ENCODE data around the gene GLRA3. TPM values are rescaled to one million over a fixed set of nuclear protein-coding genes. Genes with fewer than 3 reads are reported as not detected.

GLRA3 gene
- total and polyA plus RNA-seq, 2 experiments from 2014 or later: 0.03 to 0.19 TPM

DNA sequence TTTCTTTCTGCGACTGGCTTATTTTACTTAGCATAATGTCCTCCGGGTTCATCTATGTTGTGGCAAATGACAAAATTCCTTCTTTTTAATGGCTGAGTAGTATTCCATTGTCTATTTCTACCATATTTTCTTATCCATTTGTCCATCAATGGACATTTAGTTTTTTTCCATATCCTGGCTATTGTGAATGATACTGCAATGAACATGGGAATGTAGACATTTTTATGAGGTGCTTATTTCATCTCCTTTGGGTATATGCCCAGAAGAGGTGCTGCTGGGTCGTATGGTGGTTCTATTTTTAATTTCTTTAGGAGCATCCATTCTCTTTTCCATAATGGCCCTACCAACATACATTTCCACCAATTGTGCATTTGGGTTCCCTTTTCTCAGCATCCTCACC is 230.2 kb downstream of the GLRA3 start:
- no peak overlapping the region for H2AFZ ChIP-seq
- ATAC-seq (no peak), DNase-seq (ENCODE audit: low spot score) (no peak)
- no peak for TF ChIP-seq CREB1 (CRISPR knock-in tag; IDR thresholded peaks at IDR 0.05; ENCODE audit: low read depth)
- no peak for TF ChIP-seq NANOG (IDR thresholded peaks at IDR 0.05; ENCODE audit: borderline replicate concordance)
- no peak for TF ChIP-seq STAT1 (IDR thresholded peaks at IDR 0.05; ENCODE audit: unreplicated experiment)
- no peak for TF ChIP-seq ZNF331 (CRISPR knock-in tag; IDR thresholded peaks at IDR 0.05; ENCODE audit: low read depth)
- TF ChIP-seq EZH2phosphoT487 (IDR thresholded peaks at IDR 0.05; ENCODE audit: unreplicated experiment): no peak
- TF ChIP-seq, protein P1, sequence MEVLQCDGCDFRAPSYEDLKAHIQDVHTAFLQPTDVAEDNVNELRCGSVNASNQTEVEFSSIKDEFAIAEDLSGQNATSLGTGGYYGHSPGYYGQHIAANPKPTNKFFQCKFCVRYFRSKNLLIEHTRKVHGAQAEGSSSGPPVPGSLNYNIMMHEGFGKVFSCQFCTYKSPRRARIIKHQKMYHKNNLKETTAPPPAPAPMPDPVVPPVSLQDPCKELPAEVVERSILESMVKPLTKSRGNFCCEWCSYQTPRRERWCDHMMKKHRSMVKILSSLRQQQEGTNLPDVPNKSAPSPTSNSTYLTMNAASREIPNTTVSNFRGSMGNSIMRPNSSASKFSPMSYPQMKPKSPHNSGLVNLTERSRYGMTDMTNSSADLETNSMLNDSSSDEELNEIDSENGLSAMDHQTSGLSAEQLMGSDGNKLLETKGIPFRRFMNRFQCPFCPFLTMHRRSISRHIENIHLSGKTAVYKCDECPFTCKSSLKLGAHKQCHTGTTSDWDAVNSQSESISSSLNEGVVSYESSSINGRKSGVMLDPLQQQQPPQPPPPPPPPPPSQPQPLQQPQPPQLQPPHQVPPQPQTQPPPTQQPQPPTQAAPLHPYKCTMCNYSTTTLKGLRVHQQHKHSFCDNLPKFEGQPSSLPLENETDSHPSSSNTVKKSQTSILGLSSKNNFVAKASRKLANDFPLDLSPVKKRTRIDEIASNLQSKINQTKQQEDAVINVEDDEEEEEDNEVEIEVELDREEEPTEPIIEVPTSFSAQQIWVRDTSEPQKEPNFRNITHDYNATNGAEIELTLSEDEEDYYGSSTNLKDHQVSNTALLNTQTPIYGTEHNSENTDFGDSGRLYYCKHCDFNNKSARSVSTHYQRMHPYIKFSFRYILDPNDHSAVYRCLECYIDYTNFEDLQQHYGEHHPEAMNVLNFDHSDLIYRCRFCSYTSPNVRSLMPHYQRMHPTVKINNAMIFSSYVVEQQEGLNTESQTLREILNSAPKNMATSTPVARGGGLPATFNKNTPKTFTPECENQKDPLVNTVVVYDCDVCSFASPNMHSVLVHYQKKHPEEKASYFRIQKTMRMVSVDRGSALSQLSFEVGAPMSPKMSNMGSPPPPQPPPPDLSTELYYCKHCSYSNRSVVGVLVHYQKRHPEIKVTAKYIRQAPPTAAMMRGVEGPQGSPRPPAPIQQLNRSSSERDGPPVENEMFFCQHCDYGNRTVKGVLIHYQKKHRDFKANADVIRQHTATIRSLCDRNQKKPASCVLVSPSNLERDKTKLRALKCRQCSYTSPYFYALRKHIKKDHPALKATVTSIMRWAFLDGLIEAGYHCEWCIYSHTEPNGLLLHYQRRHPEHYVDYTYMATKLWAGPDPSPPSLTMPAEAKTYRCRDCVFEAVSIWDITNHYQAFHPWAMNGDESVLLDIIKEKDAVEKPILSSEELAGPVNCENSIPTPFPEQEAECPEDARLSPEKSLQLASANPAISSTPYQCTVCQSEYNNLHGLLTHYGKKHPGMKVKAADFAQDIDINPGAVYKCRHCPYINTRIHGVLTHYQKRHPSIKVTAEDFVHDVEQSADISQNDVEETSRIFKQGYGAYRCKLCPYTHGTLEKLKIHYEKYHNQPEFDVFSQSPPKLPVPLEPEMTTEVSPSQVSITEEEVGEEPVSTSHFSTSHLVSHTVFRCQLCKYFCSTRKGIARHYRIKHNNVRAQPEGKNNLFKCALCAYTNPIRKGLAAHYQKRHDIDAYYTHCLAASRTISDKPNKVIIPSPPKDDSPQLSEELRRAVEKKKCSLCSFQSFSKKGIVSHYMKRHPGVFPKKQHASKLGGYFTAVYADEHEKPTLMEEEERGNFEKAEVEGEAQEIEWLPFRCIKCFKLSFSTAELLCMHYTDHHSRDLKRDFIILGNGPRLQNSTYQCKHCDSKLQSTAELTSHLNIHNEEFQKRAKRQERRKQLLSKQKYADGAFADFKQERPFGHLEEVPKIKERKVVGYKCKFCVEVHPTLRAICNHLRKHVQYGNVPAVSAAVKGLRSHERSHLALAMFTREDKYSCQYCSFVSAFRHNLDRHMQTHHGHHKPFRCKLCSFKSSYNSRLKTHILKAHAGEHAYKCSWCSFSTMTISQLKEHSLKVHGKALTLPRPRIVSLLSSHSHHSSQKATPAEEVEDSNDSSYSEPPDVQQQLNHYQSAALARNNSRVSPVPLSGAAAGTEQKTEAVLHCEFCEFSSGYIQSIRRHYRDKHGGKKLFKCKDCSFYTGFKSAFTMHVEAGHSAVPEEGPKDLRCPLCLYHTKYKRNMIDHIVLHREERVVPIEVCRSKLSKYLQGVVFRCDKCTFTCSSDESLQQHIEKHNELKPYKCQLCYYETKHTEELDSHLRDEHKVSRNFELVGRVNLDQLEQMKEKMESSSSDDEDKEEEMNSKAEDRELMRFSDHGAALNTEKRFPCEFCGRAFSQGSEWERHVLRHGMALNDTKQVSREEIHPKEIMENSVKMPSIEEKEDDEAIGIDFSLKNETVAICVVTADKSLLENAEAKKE (CRISPR knock-in tag; IDR thresholded peaks at IDR 0.05): no peak
- no peak for TF ChIP-seq CTCF (conservative IDR thresholded peaks at IDR 0.05; ENCODE audit: low read depth in 2 of 2)
- TF ChIP-seq EZH2 (IDR thresholded peaks at IDR 0.05; ENCODE audit: low read depth, unreplicated experiment): no peak
- no peaks in the 10 kb centered on the region for H3K27me3 ChIP-seq (ENCODE audit: insufficient read depth)
- no peaks in the 10 kb centered on the region for H3K27me3 Mint-ChIP-seq (ENCODE audit: insufficient read depth, low read depth, poor library complexity)
- no peak overlapping the region for H3K4me3 Mint-ChIP-seq
- H3K27ac ChIP-seq (ENCODE audit: low read depth): no peak overlapping the region
- no peak overlapping the region for H3K4me3 ChIP-seq
- H3K4me2 ChIP-seq: no peak overlapping the region
- peaks cover 3% of the 10 kb centered on the region; the same call in 1 of the 2 replicates for H3K4me1 ChIP-seq (ENCODE audit: insufficient read depth)
- H3K79me2 ChIP-seq (replicated peaks; ENCODE audit: insufficient read depth): no peaks in the 10 kb centered on the region
- H3F3A ChIP-seq (replicated peaks; ENCODE audit: low read depth): no peaks in the 10 kb centered on the region
- H3K9me2 ChIP-seq (ENCODE audit: insufficient read depth): 0 out of 2 replicates have a peak, but pooled peaks cover 4% of the 10 kb centered on the region
- H3K27ac Mint-ChIP-seq: no peak overlapping the region
- no peaks in the 10 kb centered on the region; the same call in 2 of the 3 replicates for H3K4me1 Mint-ChIP-seq
- no peaks in the 10 kb centered on the region; the same call in 2 of the 3 replicates for H3K9me3 Mint-ChIP-seq
- no peaks in the 10 kb centered on the region for H4K20me1 ChIP-seq (replicated peaks; ENCODE audit: insufficient read depth)
- no peaks in the 10 kb centered on the region for H3K36me3 ChIP-seq (ENCODE audit: insufficient read depth)
- H3K36me3 Mint-ChIP-seq (ENCODE audit: low read depth): no peaks in the 10 kb centered on the region

Data from GM23338 (cell line).